Adrenal gland (tissue), 5 donors: ENCODE data around the gene KCTD21.

Experiments
- POLR2A ChIP-seq, 2 donors: fragments of 450-650 bp; IDR thresholded peaks; one replicate each; pipeline ENCODE4 v1.6.1; 2017; ENCODE audit warnings: antibody characterized with exemption in 2 of 2, mild to moderate bottlenecking in 2 of 2, moderate library complexity in 1 of 2
- TF ChIP-seq, protein P1 (sequence below), 6 experiments: fragments of 450-650 bp in 4 of 6; fragments of 200-600 bp in 2 of 6; sonication (generic) in 1 of 6; IDR thresholded peaks; 1 replicate in 5 of 6; 2 replicates in 1 of 6; pipeline versions ENCODE4 v1.5.1 to v1.8.0; 2016 to 2021; ENCODE audit warnings: antibody characterized with exemption in 6 of 6, mild to moderate bottlenecking in 2 of 6, moderate library complexity in 1 of 6
- donor health status: DM: no; HTN: no; CAD: no.

DNA sequence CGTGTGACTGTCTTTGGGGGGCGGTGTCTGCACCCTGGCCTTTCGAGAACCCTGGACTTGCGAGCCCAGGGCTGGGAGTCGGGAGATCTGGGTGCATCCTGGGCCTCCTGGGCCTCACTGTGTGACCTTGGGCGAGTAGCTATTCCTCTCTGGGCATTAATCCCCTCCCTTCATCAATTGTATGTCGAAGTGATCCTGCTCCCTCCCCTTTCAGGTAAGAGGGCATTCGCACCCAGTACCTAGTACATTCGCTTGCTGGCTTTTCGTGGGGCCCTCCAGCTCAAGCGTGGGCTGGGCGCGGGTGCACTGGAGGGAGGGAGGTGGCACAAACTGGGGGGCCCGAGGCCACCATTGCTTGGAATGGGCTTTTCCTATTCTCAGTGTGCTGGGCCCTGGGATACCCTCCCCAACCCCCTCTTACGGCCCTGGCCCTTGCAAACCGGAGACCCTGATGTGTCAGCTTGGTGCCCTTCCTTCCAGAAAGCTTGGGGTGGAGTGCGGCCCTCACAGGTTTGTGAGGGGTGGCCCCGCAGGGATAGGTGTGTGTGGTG lies 823 bp upstream of the KCTD21 start:
- TF ChIP-seq, protein P1, sequence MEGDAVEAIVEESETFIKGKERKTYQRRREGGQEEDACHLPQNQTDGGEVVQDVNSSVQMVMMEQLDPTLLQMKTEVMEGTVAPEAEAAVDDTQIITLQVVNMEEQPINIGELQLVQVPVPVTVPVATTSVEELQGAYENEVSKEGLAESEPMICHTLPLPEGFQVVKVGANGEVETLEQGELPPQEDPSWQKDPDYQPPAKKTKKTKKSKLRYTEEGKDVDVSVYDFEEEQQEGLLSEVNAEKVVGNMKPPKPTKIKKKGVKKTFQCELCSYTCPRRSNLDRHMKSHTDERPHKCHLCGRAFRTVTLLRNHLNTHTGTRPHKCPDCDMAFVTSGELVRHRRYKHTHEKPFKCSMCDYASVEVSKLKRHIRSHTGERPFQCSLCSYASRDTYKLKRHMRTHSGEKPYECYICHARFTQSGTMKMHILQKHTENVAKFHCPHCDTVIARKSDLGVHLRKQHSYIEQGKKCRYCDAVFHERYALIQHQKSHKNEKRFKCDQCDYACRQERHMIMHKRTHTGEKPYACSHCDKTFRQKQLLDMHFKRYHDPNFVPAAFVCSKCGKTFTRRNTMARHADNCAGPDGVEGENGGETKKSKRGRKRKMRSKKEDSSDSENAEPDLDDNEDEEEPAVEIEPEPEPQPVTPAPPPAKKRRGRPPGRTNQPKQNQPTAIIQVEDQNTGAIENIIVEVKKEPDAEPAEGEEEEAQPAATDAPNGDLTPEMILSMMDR (IDR thresholded peaks at IDR 0.05): no peak
- no peak for TF ChIP-seq POLR2A (IDR thresholded peaks at IDR 0.05)
